Keratinocyte (primary cell): Measurements from ENCODE around the gene NANOG.
"Not testable (repeated sequence)": the region's sequence is repeated elsewhere in the genome, so short reads cannot be mapped to it uniquely, and the experiment has no call there.

Source experiments
- EZH2 ChIP-seq: IDR thresholded peaks from one replicate; pipeline ENCODE4 v1.6.1; 2012; ENCODE audit warnings: inconsistent platforms, mild to moderate bottlenecking, low read length, moderate library complexity
- TF ChIP-seq, protein P1 (sequence below), 3 experiments: IDR thresholded peaks in 1 of 3; conservative IDR thresholded peaks in 1 of 3; optimal IDR thresholded peaks in 1 of 3; 2 replicates in 2 of 3; 3 replicates in 1 of 3; pipeline versions ENCODE3 to v1.5.1; 2011; ENCODE audit warnings: low read length in 3 of 3, mild to moderate bottlenecking in 3 of 3, moderate library complexity in 2 of 3, control low read depth in 1 of 3, inconsistent platforms in 1 of 3; ENCODE audit not compliant: insufficient read depth in 2 of 3; ENCODE audit errors: extremely low read depth in 1 of 3

DNA sequence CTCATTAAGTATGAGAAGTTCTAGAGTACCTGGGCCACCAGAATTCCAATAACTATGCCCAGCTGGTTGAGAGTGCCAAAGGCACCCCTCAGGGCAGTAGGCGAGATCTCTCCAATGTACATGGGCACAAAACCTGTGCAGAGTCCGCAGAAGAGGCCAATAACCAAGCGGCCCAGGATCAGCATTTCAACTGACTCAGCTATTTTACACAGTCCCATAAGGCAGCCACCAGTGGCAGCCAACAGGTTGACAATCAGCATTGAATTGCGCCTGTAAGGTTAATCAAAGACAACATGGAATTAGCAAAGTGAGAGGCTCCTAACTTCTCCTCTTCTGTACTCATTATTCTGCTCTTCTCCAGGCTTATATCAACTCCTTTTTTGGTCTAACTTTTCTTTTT, 40.5 kb downstream of the NANOG start:
- TF ChIP-seq, protein P1, sequence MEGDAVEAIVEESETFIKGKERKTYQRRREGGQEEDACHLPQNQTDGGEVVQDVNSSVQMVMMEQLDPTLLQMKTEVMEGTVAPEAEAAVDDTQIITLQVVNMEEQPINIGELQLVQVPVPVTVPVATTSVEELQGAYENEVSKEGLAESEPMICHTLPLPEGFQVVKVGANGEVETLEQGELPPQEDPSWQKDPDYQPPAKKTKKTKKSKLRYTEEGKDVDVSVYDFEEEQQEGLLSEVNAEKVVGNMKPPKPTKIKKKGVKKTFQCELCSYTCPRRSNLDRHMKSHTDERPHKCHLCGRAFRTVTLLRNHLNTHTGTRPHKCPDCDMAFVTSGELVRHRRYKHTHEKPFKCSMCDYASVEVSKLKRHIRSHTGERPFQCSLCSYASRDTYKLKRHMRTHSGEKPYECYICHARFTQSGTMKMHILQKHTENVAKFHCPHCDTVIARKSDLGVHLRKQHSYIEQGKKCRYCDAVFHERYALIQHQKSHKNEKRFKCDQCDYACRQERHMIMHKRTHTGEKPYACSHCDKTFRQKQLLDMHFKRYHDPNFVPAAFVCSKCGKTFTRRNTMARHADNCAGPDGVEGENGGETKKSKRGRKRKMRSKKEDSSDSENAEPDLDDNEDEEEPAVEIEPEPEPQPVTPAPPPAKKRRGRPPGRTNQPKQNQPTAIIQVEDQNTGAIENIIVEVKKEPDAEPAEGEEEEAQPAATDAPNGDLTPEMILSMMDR (optimal IDR thresholded peaks at IDR 0.05 in 1 of 3, IDR thresholded peaks at IDR 0.05 in 1 of 3, conservative IDR thresholded peaks at IDR 0.05 in 1 of 3; ENCODE audit: extremely low read depth in 1 of 3, insufficient read depth in 2 of 3, low read length in 3 of 3): not testable (repeated sequence)
- TF ChIP-seq EZH2: not testable (repeated sequence)
